Measurements from ENCODE around the gene PLCH1. TPM values are rescaled to one million over a fixed set of nuclear protein-coding genes. Genes with fewer than 3 reads are reported as not detected.

Gene PLCH1
- total and polyA plus RNA-seq, 9 of the 15 experiments (the other 6 are each of a cell fraction or from before 2014, with no cell fraction given) = 0.17 to 0.62 (median 0.40) TPM

DNA sequence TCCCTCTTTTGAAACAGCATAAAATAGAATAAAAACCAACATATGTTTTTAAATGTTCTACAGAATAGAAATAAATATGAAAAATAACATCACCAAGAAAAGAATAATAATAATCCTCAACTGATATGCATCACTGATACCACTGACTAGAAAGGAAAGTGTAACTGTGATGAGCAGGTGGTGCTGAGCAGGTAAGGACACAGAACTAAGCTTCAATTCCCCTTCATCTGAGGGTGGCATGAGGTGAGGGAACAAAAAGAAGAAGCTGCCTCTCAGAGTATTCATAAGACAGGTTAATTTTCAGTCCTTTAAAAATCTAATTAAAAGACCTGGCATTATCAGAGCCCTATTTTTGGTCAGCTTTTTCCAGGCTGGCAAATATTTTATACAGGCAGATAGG is 216.3 kb downstream of the PLCH1 start:
- BruUV-seq (replicated peaks) = no TSS peak
- CTCF ChIA-PET (ENCODE audit: low intra/inter-chr PET ratio) = no interaction called here

DNA sequence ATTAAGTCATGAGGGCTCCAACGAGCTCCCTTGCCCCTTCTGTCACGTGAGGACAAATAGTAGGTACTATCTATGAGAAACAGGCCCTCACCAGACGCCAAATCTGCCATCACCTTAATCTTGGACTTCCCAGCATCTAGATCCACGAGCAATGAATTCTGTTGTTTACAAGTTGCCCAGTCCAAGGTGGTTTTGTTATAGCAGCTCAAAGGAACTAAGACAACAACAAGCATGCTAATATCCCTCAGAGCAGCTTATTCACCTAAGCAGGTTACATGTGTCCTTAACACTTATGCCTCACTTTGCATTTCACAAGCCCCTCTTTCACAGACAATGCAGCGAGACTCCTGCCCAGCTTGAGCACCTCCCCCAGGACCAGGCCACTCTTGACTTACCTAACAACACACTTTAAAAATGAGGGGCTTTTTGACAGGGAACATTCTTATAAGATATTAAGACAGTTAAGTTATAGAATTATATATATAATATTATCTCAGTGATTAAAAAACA is 219.5 kb downstream of the PLCH1 start:
- in situ Hi-C loops (cut with MboI) = no loop called here
- no TSS peak for BruUV-seq (replicated peaks)
- FAIRE-seq = no peak
- TF ChIP-seq, protein P1, sequence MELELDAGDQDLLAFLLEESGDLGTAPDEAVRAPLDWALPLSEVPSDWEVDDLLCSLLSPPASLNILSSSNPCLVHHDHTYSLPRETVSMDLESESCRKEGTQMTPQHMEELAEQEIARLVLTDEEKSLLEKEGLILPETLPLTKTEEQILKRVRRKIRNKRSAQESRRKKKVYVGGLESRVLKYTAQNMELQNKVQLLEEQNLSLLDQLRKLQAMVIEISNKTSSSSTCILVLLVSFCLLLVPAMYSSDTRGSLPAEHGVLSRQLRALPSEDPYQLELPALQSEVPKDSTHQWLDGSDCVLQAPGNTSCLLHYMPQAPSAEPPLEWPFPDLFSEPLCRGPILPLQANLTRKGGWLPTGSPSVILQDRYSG (tag; conservative IDR thresholded peaks at IDR 0.05; ENCODE audit: low read depth) = no peak
- TF ChIP-seq FUS (optimal IDR thresholded peaks at IDR 0.05; ENCODE audit: low read depth, low read length) (no peak), HLTF (IDR thresholded peaks at IDR 0.05) (no peak), ZNF695 (CRISPR knock-in tag; IDR thresholded peaks at IDR 0.05) (no peak), MTA3 (IDR thresholded peaks at IDR 0.05; ENCODE audit: borderline replicate concordance) (no peak), MYNN (IDR thresholded peaks at IDR 0.05) (no peak), MYNN (CRISPR knock-in tag; IDR thresholded peaks at IDR 0.05) (no peak), HDGF (IDR thresholded peaks at IDR 0.05) (no peak), SMAD4 (CRISPR knock-in tag; conservative IDR thresholded peaks at IDR 0.05) (no peak)
- TF ChIP-seq, protein P2, sequence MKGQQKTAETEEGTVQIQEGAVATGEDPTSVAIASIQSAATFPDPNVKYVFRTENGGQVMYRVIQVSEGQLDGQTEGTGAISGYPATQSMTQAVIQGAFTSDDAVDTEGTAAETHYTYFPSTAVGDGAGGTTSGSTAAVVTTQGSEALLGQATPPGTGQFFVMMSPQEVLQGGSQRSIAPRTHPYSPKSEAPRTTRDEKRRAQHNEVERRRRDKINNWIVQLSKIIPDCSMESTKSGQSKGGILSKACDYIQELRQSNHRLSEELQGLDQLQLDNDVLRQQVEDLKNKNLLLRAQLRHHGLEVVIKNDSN (CRISPR knock-in tag; IDR thresholded peaks at IDR 0.05) = no peak
- TF ChIP-seq, protein P3, sequence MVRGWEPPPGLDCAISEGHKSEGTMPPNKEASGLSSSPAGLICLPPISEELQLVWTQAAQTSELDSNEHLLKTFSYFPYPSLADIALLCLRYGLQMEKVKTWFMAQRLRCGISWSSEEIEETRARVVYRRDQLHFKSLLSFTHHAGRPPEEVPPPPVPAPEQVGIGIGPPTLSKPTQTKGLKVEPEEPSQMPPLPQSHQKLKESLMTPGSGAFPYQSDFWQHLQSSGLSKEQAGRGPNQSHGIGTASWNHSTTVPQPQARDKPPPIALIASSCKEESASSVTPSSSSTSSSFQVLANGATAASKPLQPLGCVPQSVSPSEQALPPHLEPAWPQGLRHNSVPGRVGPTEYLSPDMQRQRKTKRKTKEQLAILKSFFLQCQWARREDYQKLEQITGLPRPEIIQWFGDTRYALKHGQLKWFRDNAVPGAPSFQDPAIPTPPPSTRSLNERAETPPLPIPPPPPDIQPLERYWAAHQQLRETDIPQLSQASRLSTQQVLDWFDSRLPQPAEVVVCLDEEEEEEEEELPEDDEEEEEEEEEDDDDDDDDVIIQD (CRISPR knock-in tag; IDR thresholded peaks at IDR 0.05) = no peak

More for the DNA sequence above, 216.3 kb downstream of the PLCH1 start:
- intact Hi-C loops (cut with micrococcal nuclease) (no loop called here), in situ Hi-C loops (cut with MboI) (no loop called here)
- FAIRE-seq (no peak), DNase-seq (ENCODE audit: extremely low read depth in 1 of 4, low spot score in 3 of 4) (no peak), ATAC-seq (no peak)
- Histone ChIP-seq H3K4me2 (ENCODE audit: insufficient read depth, low read length) (no peak overlapping the region), H3K27me3 (ENCODE audit: control insufficient read depth in 2 of 2, insufficient read depth in 2 of 2, low read length in 2 of 2) (no peaks in the 10 kb centered on the region), H3K4me3 (no peak overlapping the region), H3K9me3 (replicated peaks; ENCODE audit: control insufficient read depth, insufficient read depth, low read depth, low read length) (no peaks in the 10 kb centered on the region), H3K36me3 (ENCODE audit: control insufficient read depth, insufficient read depth, low read length) (no peaks in the 10 kb centered on the region), H3K9me1 (ENCODE audit: control insufficient read depth, insufficient read depth, low read length) (no peaks in the 10 kb centered on the region), H3K79me2 (ENCODE audit: control insufficient read depth, insufficient read depth, low read length) (no peaks in the 10 kb centered on the region), H3K9ac (ENCODE audit: insufficient read depth in 1 of 2, low read depth in 2 of 2, low read length in 2 of 2) (no peak overlapping the region), H4K20me1 (replicated peaks; ENCODE audit: control insufficient read depth, insufficient read depth, low read length) (no peaks in the 10 kb centered on the region), H3K4me1 (replicated peaks in 1 of 2; ENCODE audit: control insufficient read depth in 2 of 2, insufficient read depth in 2 of 2, low read length in 2 of 2) (no peaks in the 10 kb centered on the region), H2AFZ (ENCODE audit: low read depth, low read length) (no peak overlapping the region), H3K27ac (ENCODE audit: extremely low read depth, low read depth, low read length) (no peak overlapping the region)
- TF ChIP-seq, protein P4, sequence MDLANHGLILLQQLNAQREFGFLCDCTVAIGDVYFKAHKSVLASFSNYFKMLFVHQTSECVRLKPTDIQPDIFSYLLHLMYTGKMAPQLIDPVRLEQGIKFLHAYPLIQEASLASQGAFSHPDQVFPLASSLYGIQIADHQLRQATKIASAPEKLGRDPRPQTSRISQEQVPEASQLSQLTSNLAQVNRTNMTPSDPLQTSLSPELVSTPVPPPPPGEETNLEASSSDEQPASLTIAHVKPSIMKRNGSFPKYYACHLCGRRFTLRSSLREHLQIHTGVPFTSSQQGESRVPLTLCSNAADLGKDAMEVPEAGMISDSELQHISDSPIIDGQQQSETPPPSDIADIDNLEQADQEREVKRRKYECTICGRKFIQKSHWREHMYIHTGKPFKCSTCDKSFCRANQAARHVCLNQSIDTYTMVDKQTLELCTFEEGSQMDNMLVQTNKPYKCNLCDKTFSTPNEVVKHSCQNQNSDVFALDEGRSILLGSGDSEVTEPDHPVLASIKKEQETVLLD (IDR thresholded peaks at IDR 0.05) = no peak
- POLR2A ChIA-PET = no interaction called here

More for the DNA sequence above, 219.5 kb downstream of the PLCH1 start:
- no peaks in the 10 kb centered on the region for H3K9me1 ChIP-seq (ENCODE audit: control insufficient read depth, insufficient read depth, low read length)
- no peak overlapping the region for H3K4me3 ChIP-seq
- H4K20me1 ChIP-seq (replicated peaks; ENCODE audit: control insufficient read depth, insufficient read depth, low read length) = no peaks in the 10 kb centered on the region
- intact Hi-C loops (cut with micrococcal nuclease) = no loop called here
- H3K9ac ChIP-seq (ENCODE audit: insufficient read depth in 1 of 2, low read depth in 2 of 2, low read length in 2 of 2) = no peak overlapping the region
- H3K79me2 ChIP-seq (ENCODE audit: control insufficient read depth, insufficient read depth, low read length) = no peaks in the 10 kb centered on the region
- no peak overlapping the region for H3K4me2 ChIP-seq (ENCODE audit: insufficient read depth, low read length)
- WGBS (ENCODE audit: insufficient coverage, low coverage, missing lambda C conversion rate) = 1% methylated on average over 5 of the region's 5 CpGs
- no peaks in the 10 kb centered on the region; a peak in 1 of 5 replicates for H3K27me3 ChIP-seq (ENCODE audit: control insufficient read depth in 2 of 2, insufficient read depth in 2 of 2, low read length in 2 of 2)
- CTCF ChIA-PET (ENCODE audit: low intra/inter-chr PET ratio) = no interaction called here
- DNase-seq (ENCODE audit: extremely low read depth in 1 of 4, low spot score in 3 of 4) = no peak
- ATAC-seq = no peak
- H3K27ac ChIP-seq (ENCODE audit: extremely low read depth, low read depth, low read length) = no peak overlapping the region
- H3K4me1 ChIP-seq (replicated peaks in 1 of 2; ENCODE audit: control insufficient read depth in 2 of 2, insufficient read depth in 2 of 2, low read length in 2 of 2) = no peaks in the 10 kb centered on the region
- POLR2A ChIA-PET = interaction anchor here (0.7 kb wide), 1 partner anchor 9 kb away, joined by 3 read pairs; no protein-coding TSS in a partner anchor
- no peaks in the 10 kb centered on the region for H3K36me3 ChIP-seq (ENCODE audit: control insufficient read depth, insufficient read depth, low read length)
- no peaks in the 10 kb centered on the region for H3K9me3 ChIP-seq (replicated peaks; ENCODE audit: control insufficient read depth, insufficient read depth, low read depth, low read length)
- H2AFZ ChIP-seq (ENCODE audit: low read depth, low read length) = no peak overlapping the region

All from K562 (cell line).